Stimulated activated naive CD8-positive, alpha-beta T cell treated with anti-CD3 and anti-CD28 coated beads, Interleukin-15, Interleukin-2, amounts not matched to agents 100 U/mL and 50 U/mL, for 24 hours (primary cell): ENCODE data around the gene SERPINB12.

Experiments
- ATAC-seq: fragments of 150-1000 bp; cut with Tn5 transposase; one replicate; pipeline ENCODE4 v1.10.0; 2021
- DNase-seq: peaks from one replicate; pipeline ENCODE4 v3.0.0; 2021

The SERPINB12 gene, protein sequence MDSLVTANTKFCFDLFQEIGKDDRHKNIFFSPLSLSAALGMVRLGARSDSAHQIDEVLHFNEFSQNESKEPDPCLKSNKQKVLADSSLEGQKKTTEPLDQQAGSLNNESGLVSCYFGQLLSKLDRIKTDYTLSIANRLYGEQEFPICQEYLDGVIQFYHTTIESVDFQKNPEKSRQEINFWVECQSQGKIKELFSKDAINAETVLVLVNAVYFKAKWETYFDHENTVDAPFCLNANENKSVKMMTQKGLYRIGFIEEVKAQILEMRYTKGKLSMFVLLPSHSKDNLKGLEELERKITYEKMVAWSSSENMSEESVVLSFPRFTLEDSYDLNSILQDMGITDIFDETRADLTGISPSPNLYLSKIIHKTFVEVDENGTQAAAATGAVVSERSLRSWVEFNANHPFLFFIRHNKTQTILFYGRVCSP

DNA sequence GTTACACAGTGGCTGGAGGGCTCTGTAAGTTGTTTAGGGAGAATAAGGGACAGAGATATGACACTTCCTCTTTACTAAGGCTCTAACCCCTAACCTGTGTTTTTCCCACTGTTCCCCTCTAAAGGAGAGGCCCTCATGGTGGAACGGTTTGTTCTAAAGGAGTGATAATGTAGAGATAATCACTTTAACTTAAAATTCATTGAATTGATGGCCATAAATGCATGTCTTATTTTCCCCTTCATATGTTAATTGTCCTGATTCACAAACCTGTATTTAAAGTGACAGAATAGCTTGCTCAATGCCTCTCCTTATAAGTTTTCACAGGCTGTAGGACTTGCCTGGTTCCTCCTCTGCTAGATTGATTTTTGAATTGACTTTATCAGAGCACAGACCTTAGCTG is at the start of gene SERPINB12:
Gene SERPINB12 (plus strand): TSS at position 301 of the 400 bp plus-strand sequence. CDS start 13,791 bp downstream, outside the sequence.
- DNase-seq: no peak
- no peak for ATAC-seq

DNA sequence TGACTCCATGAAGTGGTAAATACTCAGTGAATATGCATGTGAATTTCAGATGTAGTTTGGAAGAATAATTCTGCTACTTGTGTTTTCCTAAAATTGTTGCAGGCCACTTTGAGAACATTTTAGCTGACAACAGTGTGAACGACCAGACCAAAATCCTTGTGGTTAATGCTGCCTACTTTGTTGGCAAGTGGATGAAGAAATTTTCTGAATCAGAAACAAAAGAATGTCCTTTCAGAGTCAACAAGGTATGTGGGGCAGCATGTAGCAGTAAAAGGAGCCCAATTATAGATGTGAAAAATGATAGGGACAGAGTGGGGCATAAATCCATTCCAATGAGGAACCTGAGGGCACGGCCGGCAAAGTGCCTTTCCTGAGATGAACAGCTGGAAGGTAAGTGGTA is 49.3 kb upstream of the SERPINB12 start:
- ATAC-seq: no peak

GRCh38 chr18:63495675-63496074 is 46.5 kb upstream of the SERPINB12 start:
- DNase-seq: no peak
- ATAC-seq: no peak

More for the DNA sequence above, 49.3 kb upstream of the SERPINB12 start:
- no peak for DNase-seq

GRCh38 chr18:63505566-63506335 is 36.4 kb upstream of the SERPINB12 start:
- ATAC-seq (no peak), DNase-seq (peak; percentile 50)

- DNase-seq: no peak
- ATAC-seq: no peak
These were observed 35.9 kb upstream of the SERPINB12 start for GRCh38 chr18:63506336-63506646.

DNA sequence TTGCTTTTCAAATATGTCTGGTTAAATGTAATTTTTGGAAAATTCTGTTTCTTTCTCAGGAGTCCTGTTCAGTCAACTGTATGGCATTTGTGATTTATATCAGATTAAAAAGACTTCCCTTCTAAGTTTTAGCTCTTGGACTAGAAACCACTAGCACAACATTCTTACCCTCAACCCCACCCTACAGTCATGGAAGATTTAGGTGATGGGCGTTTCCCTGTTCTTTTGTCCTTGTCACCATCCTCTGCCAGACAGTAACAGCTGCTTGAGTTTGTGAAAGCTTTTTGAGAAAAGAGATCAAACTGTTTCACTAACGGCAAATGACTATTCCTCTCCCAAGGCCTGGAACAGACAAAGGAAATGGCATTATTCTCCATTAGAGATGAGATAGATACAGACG is 33.6 kb upstream of the SERPINB12 start:
- ATAC-seq: no peak

DNA sequence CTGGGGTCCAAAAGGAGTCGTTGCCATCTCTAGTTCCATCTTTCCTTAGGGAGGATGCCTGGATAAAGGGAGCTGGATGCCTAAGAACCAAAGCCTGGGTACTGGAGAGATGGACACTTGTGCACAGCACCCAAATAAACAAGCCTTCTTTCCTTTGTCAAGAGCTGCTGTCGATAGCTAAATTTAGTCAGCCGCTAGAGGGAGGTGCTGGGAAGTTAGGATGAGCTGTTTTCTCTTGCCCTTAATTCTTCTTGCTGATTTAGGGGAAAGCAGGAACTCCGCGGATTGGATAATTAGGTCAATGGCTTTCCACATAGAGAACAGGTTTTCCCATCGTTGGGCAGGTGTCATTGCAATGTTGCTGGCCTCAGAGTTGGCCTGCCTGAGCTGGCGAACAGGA is 30.9 kb upstream of the SERPINB12 start:
- no peak for DNase-seq
- ATAC-seq: no peak

More for the DNA sequence above, 33.6 kb upstream of the SERPINB12 start:
- DNase-seq: no peak

DNA sequence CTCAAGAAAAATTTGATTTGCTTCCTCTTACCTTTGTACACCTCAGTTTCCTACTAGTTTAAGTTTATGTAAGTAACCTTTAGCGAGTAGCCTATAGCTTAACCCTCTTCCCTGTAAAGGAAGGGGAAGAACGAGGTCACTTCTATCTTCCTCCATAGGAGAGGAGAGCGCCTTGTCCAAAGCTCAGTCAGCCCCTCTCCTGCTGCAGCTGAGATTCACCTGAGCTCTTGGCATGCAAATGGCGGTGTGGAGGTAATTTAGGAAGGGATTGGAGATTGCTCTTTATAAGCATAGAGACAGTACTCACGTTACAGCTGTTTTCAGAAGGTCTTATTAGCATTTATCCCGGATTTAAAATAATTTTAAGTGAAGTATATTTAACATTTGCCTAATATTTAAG is 27.8 kb upstream of the SERPINB12 start:
- ATAC-seq (no peak), DNase-seq (no peak)

GRCh38 chr18:63514888-63515678 is 27.1 kb upstream of the SERPINB12 start:
- ATAC-seq (no peak), DNase-seq (no peak)

GRCh38 chr18:63515801-63516200 is 26.4 kb upstream of the SERPINB12 start:
- ATAC-seq (no peak), DNase-seq (no peak)

- DNase-seq (peak; percentile 56), ATAC-seq (peak; percentile 77)
These were observed 23.8 kb upstream of the SERPINB12 start for GRCh38 chr18:63518178-63519012.

- no peak for ATAC-seq
These were observed 22.0 kb upstream of the SERPINB12 start for GRCh38 chr18:63520053-63520685.

GRCh38 chr18:63523660-63524059 is 18.5 kb upstream of the SERPINB12 start:
- DNase-seq (no peak), ATAC-seq (no peak)

More at GRCh38 chr18:63520053-63520685, 22.0 kb upstream of the SERPINB12 start:
- DNase-seq: no peak

GRCh38 chr18:63527251-63527650 is 14.9 kb upstream of the SERPINB12 start:
- ATAC-seq (no peak), DNase-seq (no peak)

GRCh38 chr18:63528863-63529492 is 13.2 kb upstream of the SERPINB12 start:
- no peak for DNase-seq
- no peak for ATAC-seq

DNA sequence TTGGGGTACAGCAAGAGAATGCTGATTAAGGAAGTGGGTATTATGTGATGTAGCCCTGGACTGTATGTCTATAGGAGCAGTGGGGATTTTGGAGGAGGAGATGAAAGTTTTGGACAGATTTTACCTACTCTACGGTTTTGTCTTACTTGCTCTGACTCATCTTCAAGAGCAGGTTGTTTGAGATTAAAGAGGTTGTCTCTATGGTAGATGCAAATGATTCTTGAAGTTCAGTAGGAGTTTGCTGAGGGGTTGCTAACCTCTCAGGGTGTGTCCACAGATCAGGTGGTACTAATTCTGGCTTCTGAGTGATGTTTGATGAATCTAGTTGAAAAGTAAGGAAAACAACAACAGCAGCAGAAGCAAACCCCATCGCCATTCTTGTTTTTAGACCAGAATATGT is 9.7 kb upstream of the SERPINB12 start:
- ATAC-seq (no peak), DNase-seq (no peak)

DNA sequence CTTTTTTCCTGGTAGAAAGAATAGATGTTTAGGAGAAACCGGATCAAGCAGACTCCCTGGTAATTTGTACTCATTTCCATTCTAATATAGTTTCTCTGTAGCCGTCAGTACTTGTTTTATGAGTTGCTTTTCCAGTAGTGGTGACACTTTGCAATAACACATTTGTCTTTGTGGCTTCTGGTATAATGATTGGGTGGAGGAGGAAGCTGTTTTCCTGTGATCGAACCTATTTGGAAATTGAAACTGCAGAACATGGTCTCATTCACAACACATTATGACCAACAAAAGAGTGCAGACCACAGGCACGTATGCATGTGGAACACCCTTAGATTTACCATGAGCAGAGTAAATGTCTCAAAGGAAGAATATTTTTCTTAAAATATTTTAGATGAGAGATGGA is 7.6 kb upstream of the SERPINB12 start:
- ATAC-seq (no peak), DNase-seq (no peak)

DNA sequence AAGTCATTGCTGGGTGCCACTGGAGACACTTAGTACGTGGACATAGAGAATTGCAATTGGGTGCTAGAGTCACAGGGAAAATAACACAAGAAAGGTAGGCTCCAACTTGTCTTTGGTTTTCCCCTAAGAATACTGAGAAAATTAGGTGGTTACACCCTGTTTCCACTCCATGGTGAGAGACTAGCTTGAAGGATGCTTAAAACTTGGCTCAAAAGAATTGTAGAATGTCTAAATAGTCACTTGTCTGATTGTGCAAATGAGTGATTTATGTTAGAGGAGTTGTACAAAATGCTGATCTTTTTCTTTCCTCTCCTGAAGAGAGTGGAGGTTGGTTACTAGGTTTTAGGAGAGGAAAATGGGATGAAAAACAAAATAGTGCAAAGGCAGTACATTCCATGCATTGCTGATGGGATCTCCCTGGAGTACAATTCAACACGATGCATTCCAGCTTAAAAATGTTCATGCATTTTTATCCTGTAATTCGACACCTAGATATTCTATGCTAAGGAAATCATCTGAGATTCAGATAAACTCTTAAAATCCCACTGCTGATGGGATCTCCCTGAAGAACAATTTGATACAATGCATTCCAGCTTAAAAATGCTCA is 2.2 kb upstream of the SERPINB12 start:
- no peak for ATAC-seq
- no peak for DNase-seq

- ATAC-seq (no peak), DNase-seq (no peak)
These were observed 1.8 kb downstream of the SERPINB12 start for GRCh38 chr18:63544017-63544416.

DNA sequence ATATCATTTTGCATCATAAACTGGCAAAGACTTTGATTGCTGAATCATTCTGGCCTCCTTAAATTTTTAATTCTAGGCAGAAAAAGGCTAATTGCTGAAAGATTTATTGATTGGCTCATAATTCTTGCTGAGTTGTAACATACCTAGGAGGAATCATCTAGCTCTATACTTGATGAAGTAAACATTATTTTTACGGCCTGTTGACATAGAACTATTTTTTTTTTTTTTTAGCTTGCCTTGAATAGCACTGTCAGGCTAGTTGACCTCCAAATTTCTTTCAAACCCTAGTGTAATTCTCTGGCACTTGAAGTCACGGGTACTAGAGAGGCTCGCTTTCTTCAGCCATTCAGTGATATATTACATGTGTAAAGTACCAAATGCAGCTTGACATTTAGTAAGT is 2.8 kb downstream of the SERPINB12 start:
- no peak for ATAC-seq
- DNase-seq: no peak
